ENCODE measurements around the gene LTBP1. TPM values are rescaled to one million over a fixed set of nuclear protein-coding genes. Genes with fewer than 3 reads are reported as not detected.

Gene LTBP1
- total and polyA plus RNA-seq, 2 donors = 97.7 to 175 TPM

DNA sequence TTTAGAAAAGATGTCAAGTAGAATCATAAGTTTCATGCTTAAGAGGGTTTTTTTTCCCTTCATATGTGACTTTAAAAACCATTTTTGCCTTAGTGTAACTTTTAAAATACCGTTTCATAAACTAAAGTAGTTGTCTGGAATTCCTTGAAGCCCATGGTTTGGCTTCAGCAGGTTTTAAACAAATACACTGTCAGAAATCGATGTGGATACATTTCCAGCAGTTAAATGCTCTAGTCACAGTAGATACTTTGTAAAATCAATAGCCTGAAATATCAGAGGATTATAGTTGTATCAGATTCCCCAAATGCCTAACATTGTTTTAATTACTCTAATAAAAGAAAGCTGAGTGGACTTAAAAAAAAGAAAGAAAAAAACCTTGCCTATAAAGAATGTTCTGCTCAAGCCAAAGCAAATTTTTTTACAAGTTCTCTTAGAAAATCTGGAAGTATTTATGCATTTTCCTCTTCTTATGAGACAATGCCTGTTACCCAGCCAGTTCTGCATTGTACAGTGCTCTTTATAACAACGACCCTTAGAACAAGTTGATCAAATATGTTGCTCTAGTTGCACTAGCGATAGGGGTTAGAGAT, 260.5 kb downstream of the LTBP1 start:
- 41% methylated on average over 4 of the region's 4 CpGs for WGBS
- no peaks in the 10 kb centered on the region for H3K4me1 ChIP-seq (ENCODE audit: insufficient read depth)
- no peak for DNase-seq (ENCODE audit: extremely low spot score)
- H3K27ac ChIP-seq (ENCODE audit: low read depth) = no peak overlapping the region
- no peaks in the 10 kb centered on the region for H3K36me3 ChIP-seq (ENCODE audit: insufficient read depth)
- H3K4me3 ChIP-seq (ENCODE audit: low read depth, low read length) = no peak overlapping the region

DNA sequence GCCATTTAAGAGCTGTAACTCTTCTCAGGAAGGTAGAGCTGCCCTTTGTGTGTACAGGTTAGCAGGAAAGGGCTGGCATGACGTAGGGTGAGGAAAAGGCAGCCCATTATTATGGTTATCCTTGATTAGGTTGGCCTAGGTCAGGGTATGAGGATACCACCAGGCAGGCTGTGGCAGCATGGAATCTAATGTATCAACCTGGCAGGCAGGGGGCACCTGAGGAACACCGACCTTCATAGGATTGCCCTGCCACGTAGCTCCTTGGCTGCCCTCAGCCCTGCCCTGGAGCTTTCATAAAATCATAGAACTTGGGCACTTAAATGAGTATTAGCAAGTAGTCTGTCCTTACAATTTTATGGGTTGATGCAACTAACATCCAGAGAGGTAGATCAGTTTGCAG, 261.6 kb downstream of the LTBP1 start:
- no peak overlapping the region for H3K27ac ChIP-seq (ENCODE audit: low read depth)
- DNase-seq (ENCODE audit: extremely low spot score) = no peak

DNA sequence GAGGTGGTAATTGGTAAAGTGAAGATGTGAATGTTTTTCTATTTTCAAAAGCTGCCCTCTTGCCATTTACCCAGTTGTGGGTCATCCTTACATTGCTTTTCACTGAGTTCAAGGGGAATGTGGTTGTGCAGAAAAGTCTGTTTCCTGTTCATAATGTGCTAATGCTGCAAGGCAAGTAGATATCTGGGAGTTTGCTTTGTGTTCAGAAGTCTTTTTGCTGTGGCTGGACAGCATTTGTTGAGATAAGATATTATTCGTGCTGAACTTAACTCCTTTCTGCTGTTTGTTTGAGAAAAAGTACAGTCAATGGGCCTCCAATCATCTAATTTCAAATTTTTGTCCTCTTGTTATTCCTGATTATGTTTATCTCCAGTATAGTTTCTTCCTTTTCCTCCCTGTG, 263.2 kb downstream of the LTBP1 start:
- H3K27ac ChIP-seq (ENCODE audit: low read depth) = no peak overlapping the region

More for the DNA sequence above, 261.6 kb downstream of the LTBP1 start:
- Histone ChIP-seq H3K4me3 (ENCODE audit: low read depth, low read length) (no peak overlapping the region), H3K4me1 (ENCODE audit: insufficient read depth) (no peaks in the 10 kb centered on the region), H3K36me3 (ENCODE audit: insufficient read depth) (no peaks in the 10 kb centered on the region)
- 95% methylated on average over 3 of the region's 3 CpGs for WGBS

DNA sequence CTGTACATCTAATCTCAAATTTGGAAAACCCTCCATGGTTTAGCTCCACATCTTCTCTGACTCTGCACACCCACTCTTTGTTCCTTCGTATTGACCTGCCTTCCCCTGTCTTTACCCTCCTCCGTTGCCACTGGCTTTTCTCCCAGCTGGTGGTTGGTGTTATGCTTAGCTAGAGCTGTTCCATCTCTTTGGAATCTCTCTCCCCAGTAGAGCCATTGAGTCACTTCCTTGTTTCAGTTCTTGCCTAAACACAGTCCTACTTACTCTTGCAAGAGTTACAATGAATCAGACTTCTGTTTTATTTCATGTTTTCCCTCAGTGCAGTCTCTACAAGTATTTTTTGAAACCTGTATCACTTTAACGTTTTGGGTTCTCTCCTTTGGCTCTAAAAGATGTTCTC, 263.9 kb downstream of the LTBP1 start:
- H3K4me1 ChIP-seq (ENCODE audit: insufficient read depth) = no peaks in the 10 kb centered on the region
- H3K27ac ChIP-seq (ENCODE audit: low read depth) = no peak overlapping the region
- DNase-seq (ENCODE audit: extremely low spot score) = no peak
- WGBS = 21% methylated on average over 3 of the region's 3 CpGs
- H3K4me3 ChIP-seq (ENCODE audit: low read depth, low read length) = no peak overlapping the region
- no peaks in the 10 kb centered on the region for H3K36me3 ChIP-seq (ENCODE audit: insufficient read depth)

More for the DNA sequence above, 263.2 kb downstream of the LTBP1 start:
- no peaks in the 10 kb centered on the region for H3K36me3 ChIP-seq (ENCODE audit: insufficient read depth)
- no peak overlapping the region for H3K4me3 ChIP-seq (ENCODE audit: low read depth, low read length)
- no peak for DNase-seq (ENCODE audit: extremely low spot score)
- no peaks in the 10 kb centered on the region for H3K4me1 ChIP-seq (ENCODE audit: insufficient read depth)
- 14% methylated on average over 1 of the region's 1 CpG for WGBS

DNA sequence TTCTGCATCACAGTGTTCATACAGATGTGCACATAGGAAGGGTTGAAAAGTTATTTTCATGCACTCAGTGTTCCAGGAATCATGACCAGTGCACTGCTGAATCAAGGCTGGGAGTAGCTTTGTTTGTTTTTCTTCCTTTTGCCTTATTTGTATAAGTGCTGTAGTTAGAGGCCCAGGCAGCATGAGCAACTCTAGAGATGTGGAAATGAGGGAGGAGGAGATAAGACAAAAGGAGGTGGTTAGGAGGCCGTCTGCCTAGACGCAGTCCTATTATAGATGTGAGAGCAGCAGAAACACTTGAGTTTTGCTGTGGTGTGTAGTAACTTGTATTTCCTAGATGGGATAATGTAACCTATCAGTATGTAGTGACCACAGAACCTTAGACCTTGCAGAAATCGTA, 265.4 kb downstream of the LTBP1 start:
- Histone ChIP-seq H3K4me3 (ENCODE audit: low read depth, low read length) (no peak overlapping the region), H3K36me3 (ENCODE audit: insufficient read depth) (no peaks in the 10 kb centered on the region), H3K27ac (ENCODE audit: low read depth) (no peak overlapping the region), H3K4me1 (ENCODE audit: insufficient read depth) (no peaks in the 10 kb centered on the region)
- DNase-seq (ENCODE audit: extremely low spot score) = no peak
- WGBS = 58% methylated on average over 3 of the region's 3 CpGs

DNA sequence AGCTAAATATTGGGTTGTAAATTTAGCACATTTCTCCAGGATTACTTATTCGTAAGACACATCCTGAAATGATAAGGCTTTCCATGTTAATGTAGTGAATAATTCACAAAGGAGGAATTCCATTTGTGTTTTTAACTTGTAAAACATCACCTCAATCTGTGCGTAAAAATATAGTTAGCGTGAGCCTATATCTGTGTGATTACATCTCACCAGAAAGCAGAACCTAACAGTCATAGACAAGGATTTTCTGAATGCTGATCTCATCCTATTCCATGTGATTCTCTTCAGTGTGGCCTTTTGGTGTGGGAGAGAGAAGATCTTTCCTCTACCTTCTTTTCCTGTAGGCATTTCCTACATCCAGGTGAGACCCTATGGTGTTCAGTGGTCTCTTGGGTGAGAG, 266.5 kb downstream of the LTBP1 start:
- no peak for DNase-seq (ENCODE audit: extremely low spot score)
- 93% methylated on average over 3 of the region's 3 CpGs for WGBS
- Histone ChIP-seq H3K4me1 (ENCODE audit: insufficient read depth) (no peaks in the 10 kb centered on the region), H3K27ac (ENCODE audit: low read depth) (no peak overlapping the region), H3K36me3 (ENCODE audit: insufficient read depth) (no peaks in the 10 kb centered on the region), H3K4me3 (ENCODE audit: low read depth, low read length) (no peak overlapping the region)

DNA sequence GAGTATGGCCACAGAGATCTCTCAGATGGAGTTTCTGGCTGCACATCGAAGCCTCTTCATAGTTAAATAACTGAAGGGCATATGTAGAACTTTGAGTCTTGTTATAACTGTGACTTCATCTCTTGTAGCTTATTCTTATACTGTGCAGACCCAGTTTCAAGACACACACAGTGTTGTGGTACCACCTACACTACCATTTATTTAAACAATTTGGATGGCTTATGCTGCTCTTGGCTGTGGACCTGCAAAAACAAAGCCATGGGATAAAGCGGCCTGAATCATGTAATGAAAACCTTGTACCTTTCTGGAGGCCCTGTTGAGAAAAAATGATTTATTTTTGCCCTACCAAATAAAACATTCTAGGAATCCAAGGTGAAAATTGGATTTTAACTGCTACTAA, 266.9 kb downstream of the LTBP1 start:
- H3K27ac ChIP-seq (ENCODE audit: low read depth) = no peak overlapping the region

DNA sequence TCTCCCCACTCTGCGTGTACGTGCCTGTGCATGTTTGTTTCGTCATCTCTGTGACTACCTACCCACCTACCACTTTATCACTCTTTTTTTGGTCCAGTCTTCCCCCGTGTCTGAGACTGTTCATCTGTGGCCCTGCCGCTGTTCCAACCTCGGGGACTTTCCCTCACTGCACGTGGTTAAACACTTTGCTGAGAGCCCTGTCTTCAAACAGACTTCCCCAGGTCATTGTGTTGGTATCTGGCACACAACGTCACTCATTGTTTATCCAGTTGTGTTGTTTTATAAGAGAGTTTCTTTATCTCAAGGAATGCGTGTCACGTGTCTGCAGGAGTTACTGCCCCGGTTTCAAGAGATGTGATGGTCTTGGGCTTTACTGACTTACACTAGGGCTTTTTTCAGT, 267.7 kb downstream of the LTBP1 start:
- DNase-seq (ENCODE audit: extremely low spot score) = no peak
- Histone ChIP-seq H3K36me3 (ENCODE audit: insufficient read depth) (no peaks in the 10 kb centered on the region), H3K4me3 (ENCODE audit: low read depth, low read length) (no peak overlapping the region), H3K4me1 (ENCODE audit: insufficient read depth) (no peaks in the 10 kb centered on the region), H3K27ac (ENCODE audit: low read depth) (no peak overlapping the region)
- WGBS = 66% methylated on average over 11 of the region's 11 CpGs

More for the DNA sequence above, 266.9 kb downstream of the LTBP1 start:
- Histone ChIP-seq H3K4me3 (ENCODE audit: low read depth, low read length) (no peak overlapping the region), H3K36me3 (ENCODE audit: insufficient read depth) (no peaks in the 10 kb centered on the region), H3K4me1 (ENCODE audit: insufficient read depth) (no peaks in the 10 kb centered on the region)
- DNase-seq (ENCODE audit: extremely low spot score) = no peak
- WGBS = 83% methylated on average over 2 of the region's 2 CpGs

DNA sequence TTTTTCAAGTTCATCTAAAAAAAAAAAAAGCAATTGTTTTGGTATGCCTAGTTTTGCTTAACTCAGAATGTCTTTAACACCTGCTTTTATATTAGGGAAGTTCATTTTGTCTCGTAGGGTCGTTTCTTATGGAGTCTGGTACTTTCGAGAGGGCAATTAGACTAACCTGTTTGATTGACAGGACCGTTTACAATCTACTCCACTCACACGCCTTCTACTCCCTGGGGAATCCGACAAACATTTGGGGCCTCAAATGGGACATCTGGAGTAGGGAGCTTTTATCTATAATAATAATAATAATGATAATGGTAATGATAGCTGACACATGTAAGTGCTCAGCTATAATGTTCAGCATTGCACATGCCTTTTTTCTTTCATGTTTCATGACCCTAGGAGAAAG, 268.1 kb downstream of the LTBP1 start:
- WGBS = 64% methylated on average over 6 of the region's 6 CpGs
- Histone ChIP-seq H3K4me1 (ENCODE audit: insufficient read depth) (no peaks in the 10 kb centered on the region), H3K4me3 (ENCODE audit: low read depth, low read length) (no peak overlapping the region), H3K36me3 (ENCODE audit: insufficient read depth) (no peaks in the 10 kb centered on the region), H3K27ac (ENCODE audit: low read depth) (no peak overlapping the region)
- DNase-seq (ENCODE audit: extremely low spot score) = no peak

DNA sequence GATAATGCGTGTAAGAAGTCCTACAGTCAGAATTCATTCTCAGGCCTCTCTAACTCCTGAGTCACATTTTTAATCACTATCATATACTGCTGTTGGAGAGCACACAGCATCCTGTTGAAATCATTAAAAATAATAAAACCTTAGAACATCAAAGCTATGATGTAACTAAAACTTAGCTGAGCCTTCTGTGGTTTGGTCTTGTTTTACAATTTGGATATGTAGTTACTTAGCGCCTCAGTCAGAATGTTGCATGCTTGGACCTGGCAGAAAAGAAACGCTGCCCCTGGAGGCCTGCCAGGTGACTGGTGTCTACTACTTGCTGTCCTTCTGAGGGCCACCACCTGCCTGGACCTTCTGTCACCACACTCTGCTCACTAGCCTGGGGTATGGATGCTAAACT, 268.5 kb downstream of the LTBP1 start:
- Histone ChIP-seq H3K27ac (ENCODE audit: low read depth) (no peak overlapping the region), H3K4me1 (ENCODE audit: insufficient read depth) (no peaks in the 10 kb centered on the region), H3K36me3 (ENCODE audit: insufficient read depth) (no peaks in the 10 kb centered on the region), H3K4me3 (ENCODE audit: low read depth, low read length) (no peak overlapping the region)
- 61% methylated on average over 3 of the region's 3 CpGs for WGBS
- DNase-seq (ENCODE audit: extremely low spot score) = no peak

DNA sequence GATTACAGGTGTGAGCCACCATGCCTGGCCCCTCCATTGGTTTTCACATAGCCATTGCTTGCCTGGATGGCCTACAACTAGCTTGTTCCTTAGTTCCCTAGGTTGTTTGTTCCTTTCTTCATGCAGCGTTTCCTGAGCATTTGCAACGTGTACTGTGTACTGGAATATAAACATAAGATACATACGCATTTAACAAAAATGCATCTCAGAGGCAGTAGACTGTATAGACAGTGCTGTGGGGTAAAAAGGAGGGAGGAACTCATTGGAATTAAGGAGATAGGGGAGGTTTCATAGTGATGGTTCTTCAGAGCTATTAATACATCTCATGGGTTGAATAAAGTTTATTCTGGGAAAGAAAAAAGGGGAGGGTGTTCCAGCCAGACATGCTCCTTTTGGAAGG, 269.2 kb downstream of the LTBP1 start:
- peak overlapping the region; percentile 19 for H3K27ac ChIP-seq (ENCODE audit: low read depth)
- no peaks in the 10 kb centered on the region for H3K36me3 ChIP-seq (ENCODE audit: insufficient read depth)
- no peak overlapping the region for H3K4me3 ChIP-seq (ENCODE audit: low read depth, low read length)
- 85% methylated on average over 3 of the region's 3 CpGs for WGBS
- H3K4me1 ChIP-seq (ENCODE audit: insufficient read depth) = no peaks in the 10 kb centered on the region
- no peak for DNase-seq (ENCODE audit: extremely low spot score)

DNA sequence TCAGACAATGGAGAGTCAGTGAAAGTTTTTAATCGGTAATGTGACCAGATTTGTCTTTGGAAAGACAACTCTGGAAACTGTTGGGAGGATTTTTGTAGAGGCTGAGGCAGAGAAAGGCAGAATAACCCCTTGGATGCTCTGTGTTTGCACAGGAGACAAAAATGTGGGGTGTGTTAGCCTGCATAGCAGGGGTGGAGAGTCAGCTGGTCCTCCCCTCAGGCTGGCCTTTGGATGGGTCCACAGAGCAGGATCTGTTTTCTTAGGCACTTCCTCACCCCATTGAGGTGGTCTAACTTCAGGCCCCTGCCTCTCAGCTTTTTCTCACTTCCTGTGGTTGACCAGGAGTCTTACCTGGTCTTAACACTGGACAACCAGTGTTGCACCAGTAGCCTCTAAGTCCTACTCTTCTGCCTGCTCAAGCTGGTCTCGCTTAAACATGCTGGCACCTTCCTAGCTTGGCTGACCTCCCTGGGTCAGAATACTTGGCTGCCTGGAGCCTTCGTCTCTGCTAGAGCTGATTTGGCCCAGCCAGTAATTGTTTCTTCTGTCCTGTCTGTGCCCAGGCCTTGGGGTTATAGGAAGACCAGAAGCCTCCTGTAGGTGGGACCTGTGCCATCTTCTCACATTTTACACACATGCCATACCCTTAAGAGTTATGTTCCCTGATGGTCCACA, 269.9 kb downstream of the LTBP1 start:
- 48% methylated on average over 3 of the region's 3 CpGs for WGBS
- Histone ChIP-seq H3K4me3 (ENCODE audit: low read depth, low read length) (no peak overlapping the region), H3K36me3 (ENCODE audit: insufficient read depth) (no peaks in the 10 kb centered on the region), H3K4me1 (ENCODE audit: insufficient read depth) (no peaks in the 10 kb centered on the region), H3K27ac (ENCODE audit: low read depth) (peak overlapping the region; percentile 16)
- DNase-seq (ENCODE audit: extremely low spot score) = no peak

DNA sequence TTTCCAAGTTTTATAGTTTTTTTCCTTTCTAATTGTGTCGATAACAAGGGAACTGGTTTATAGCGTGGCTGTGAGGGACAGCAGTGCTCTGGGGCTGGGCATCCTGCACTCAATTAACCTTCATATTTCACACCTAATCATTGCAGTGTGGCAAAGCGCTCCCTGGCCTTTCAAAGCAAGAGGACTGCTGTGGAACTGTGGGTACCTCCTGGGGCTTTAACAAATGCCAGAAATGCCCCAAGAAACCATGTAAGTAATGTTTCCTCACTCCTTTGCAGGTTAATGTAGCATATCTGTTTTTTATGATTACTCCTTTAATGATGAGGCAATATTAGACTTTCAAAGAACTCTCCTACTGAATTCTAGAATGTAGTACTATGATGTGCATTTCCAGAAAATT, 270.7 kb downstream of the LTBP1 start:
- H3K4me1 ChIP-seq (ENCODE audit: insufficient read depth) = no peaks in the 10 kb centered on the region
- no peak overlapping the region for H3K4me3 ChIP-seq (ENCODE audit: low read depth, low read length)
- DNase-seq (ENCODE audit: extremely low spot score) = no peak
- 89% methylated on average over 3 of the region's 3 CpGs for WGBS
- no peak overlapping the region for H3K27ac ChIP-seq (ENCODE audit: low read depth)
- no peaks in the 10 kb centered on the region for H3K36me3 ChIP-seq (ENCODE audit: insufficient read depth)

DNA sequence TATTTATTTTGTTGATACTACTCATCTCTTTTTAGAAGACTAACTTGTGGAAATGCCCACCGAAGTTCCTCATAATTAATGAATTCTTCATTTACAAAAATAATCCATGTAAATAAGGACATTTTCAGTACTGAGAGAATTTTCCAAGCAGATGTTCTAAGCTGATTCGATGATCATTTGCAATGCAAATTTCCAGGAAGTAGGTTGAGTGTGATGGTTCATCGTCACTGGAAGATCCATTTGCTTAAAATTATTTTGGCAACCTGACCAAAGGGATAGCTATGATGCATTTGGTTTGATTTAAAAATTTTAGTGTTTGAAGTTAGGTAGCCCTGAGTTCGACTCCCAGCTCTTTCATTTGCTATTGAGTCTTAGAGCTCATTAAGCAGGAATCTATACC, 272.4 kb downstream of the LTBP1 start:
- Histone ChIP-seq H3K36me3 (ENCODE audit: insufficient read depth) (no peaks in the 10 kb centered on the region), H3K4me3 (ENCODE audit: low read depth, low read length) (no peak overlapping the region), H3K4me1 (ENCODE audit: insufficient read depth) (no peaks in the 10 kb centered on the region), H3K27ac (ENCODE audit: low read depth) (no peak overlapping the region)
- no peak for DNase-seq (ENCODE audit: extremely low spot score)
- 90% methylated on average over 4 of the region's 4 CpGs for WGBS
